ENCODE data around the gene PODN.

DNA sequence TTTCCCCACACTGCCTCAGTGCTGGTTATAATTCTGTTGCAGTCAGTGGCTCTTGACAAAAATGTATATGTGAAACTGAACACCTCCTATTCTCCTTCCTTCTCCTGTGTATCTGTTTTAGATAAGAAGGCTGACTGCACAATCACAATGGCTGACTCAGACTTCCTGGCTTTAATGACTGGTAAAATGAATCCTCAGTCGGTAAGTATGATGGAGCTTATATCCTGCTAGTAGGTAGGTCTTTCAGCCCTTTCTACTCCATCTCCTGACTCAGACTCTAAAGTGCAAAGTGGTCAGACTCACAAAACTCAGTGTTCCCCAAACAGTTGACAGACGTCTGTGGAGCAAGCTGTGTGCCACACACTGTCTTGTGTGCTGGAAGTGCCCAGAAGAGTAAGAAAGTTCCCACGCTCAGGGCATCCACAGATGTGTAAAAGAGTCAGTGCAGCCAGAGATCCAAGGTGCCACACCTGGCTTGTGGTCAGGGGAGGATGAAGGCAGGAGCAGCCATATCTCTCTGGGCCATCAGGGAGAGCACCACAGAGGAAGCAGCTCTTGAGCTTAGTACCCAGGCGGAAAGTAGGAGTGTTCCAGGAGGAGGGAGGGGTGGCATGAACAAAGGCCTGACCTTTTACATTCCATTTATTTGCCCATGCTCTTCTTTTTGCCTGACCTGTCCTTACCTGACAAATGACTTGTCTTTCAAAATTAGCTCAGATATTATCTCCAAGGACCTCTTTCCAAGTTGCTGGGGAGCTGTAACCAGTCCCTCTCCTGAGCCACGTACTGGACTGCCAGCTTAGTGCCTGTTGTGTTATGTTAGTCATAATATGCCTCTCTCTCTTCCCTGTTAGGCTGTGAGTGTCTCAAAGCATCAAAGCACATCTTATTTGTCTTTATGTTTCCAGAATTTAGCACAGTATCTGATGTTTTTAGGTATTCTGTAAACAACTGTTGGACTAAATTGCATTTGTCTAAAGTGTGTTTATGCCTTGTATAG lies 14.0 kb upstream of the PODN start:
- TF ChIP-seq GATA2 (IDR thresholded peaks at IDR 0.05; ENCODE audit: low read depth, low read length) (peak; percentile 17; the same call in 1 of the 2 replicates), GATA3 (IDR thresholded peaks at IDR 0.05; ENCODE audit: low read depth, low read length) (no peak)

Data from SH-SY5Y (cell line).